ENCODE measurements around the gene TEKT3.

Gene TEKT3

DNA sequence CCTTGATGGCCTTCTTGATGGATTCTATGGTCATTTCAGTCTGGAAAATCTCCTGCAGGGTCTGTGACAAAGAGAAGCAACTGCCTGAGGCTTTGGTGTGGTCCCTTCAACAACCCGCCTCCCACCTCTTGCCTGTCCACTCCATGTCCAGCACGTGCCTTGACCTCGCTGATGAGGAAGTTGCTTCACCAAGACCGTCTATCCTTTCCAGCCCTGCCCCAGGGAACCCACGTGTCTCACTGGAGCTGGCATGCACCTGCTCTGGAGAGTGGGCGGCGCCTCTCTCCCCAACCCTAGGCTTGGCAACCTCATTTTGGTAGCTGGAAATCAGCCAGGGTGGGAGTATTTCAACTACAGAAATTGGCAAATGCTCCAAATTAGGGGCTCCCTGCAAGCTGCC is 32.6 kb downstream of the TEKT3 start:
- no peak overlapping the region for H3K27ac ChIP-seq
- TF ChIP-seq, protein P1, sequence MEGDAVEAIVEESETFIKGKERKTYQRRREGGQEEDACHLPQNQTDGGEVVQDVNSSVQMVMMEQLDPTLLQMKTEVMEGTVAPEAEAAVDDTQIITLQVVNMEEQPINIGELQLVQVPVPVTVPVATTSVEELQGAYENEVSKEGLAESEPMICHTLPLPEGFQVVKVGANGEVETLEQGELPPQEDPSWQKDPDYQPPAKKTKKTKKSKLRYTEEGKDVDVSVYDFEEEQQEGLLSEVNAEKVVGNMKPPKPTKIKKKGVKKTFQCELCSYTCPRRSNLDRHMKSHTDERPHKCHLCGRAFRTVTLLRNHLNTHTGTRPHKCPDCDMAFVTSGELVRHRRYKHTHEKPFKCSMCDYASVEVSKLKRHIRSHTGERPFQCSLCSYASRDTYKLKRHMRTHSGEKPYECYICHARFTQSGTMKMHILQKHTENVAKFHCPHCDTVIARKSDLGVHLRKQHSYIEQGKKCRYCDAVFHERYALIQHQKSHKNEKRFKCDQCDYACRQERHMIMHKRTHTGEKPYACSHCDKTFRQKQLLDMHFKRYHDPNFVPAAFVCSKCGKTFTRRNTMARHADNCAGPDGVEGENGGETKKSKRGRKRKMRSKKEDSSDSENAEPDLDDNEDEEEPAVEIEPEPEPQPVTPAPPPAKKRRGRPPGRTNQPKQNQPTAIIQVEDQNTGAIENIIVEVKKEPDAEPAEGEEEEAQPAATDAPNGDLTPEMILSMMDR (IDR thresholded peaks at IDR 0.05): no peak
- H3K79me2 ChIP-seq: no peaks in the 10 kb centered on the region
- no peak overlapping the region for H3K9ac ChIP-seq
- H3K4me2 ChIP-seq (ENCODE audit: low read length): no peak overlapping the region
- no peaks in the 10 kb centered on the region for H3K9me3 ChIP-seq (ENCODE audit: control insufficient read depth, low read length)
- no peaks in the 10 kb centered on the region for H3K36me3 ChIP-seq (ENCODE audit: control insufficient read depth, insufficient read depth, low read length)
- no peaks in the 10 kb centered on the region for H3K27me3 ChIP-seq (ENCODE audit: control insufficient read depth, insufficient read depth, low read length)
- H3K4me1 ChIP-seq: no peaks in the 10 kb centered on the region
- no peak overlapping the region for H3K4me3 ChIP-seq (ENCODE audit: low read depth, low read length)
- no peak overlapping the region for H2AFZ ChIP-seq

- TF ChIP-seq, protein P1 (IDR thresholded peaks at IDR 0.05): no peak
- Histone ChIP-seq H3K9ac (no peak overlapping the region), H3K27ac (no peak overlapping the region), H3K79me2 (no peaks in the 10 kb centered on the region), H3K9me3 (ENCODE audit: control insufficient read depth, low read length) (no peaks in the 10 kb centered on the region), H2AFZ (no peak overlapping the region), H3K4me1 (no peaks in the 10 kb centered on the region), H3K27me3 (ENCODE audit: control insufficient read depth, insufficient read depth, low read length) (no peaks in the 10 kb centered on the region), H3K4me3 (ENCODE audit: low read depth, low read length) (no peak overlapping the region), H3K4me2 (ENCODE audit: low read length) (no peak overlapping the region), H3K36me3 (ENCODE audit: control insufficient read depth, insufficient read depth, low read length) (no peaks in the 10 kb centered on the region)
These were observed 33.7 kb downstream of the TEKT3 start for GRCh38 chr17:15307710-15308111.

GRCh38 chr17:15303851-15304250 is 37.5 kb downstream of the TEKT3 start:
- no peak overlapping the region for H2AFZ ChIP-seq

DNA sequence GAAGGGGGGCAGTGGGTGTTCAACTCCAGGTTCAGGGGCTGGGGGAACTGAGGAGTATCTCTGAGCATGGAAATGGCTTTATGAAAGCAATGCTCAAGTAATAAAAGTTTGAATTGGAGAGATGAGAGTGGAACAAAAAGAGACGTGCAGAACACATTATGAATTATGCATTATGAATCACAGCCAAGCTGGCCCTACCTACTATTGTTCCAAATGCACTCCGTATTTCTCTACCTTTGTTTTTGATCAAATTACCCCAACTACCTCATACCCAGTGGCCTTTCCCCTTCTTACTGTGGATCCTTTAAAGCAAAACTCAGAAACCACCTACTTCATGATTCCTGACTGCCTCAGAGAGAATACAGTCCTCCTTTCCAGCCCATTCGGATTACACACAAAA is 38.1 kb downstream of the TEKT3 start:
- Histone ChIP-seq H3K4me2 (ENCODE audit: low read length) (no peak overlapping the region), H3K79me2 (no peaks in the 10 kb centered on the region), H3K27me3 (ENCODE audit: control insufficient read depth, insufficient read depth, low read length) (no peaks in the 10 kb centered on the region), H3K4me1 (no peaks in the 10 kb centered on the region), H3K9me3 (ENCODE audit: control insufficient read depth, low read length) (no peaks in the 10 kb centered on the region), H3K36me3 (ENCODE audit: control insufficient read depth, insufficient read depth, low read length) (no peaks in the 10 kb centered on the region), H2AFZ (no peak overlapping the region), H3K9ac (no peak overlapping the region), H3K4me3 (ENCODE audit: low read depth, low read length) (no peak overlapping the region), H3K27ac (no peak overlapping the region)
- TF ChIP-seq, protein P1 (IDR thresholded peaks at IDR 0.05): no peak

More at GRCh38 chr17:15303851-15304250, 37.5 kb downstream of the TEKT3 start:
- Histone ChIP-seq H3K9ac (no peak overlapping the region), H3K27me3 (ENCODE audit: control insufficient read depth, insufficient read depth, low read length) (no peaks in the 10 kb centered on the region), H3K4me3 (ENCODE audit: low read depth, low read length) (no peak overlapping the region), H3K27ac (no peak overlapping the region), H3K79me2 (no peaks in the 10 kb centered on the region), H3K9me3 (ENCODE audit: control insufficient read depth, low read length) (no peaks in the 10 kb centered on the region), H3K36me3 (ENCODE audit: control insufficient read depth, insufficient read depth, low read length) (no peaks in the 10 kb centered on the region), H3K4me2 (ENCODE audit: low read length) (no peak overlapping the region), H3K4me1 (no peaks in the 10 kb centered on the region)
- TF ChIP-seq, protein P1 (IDR thresholded peaks at IDR 0.05): no peak

DNA sequence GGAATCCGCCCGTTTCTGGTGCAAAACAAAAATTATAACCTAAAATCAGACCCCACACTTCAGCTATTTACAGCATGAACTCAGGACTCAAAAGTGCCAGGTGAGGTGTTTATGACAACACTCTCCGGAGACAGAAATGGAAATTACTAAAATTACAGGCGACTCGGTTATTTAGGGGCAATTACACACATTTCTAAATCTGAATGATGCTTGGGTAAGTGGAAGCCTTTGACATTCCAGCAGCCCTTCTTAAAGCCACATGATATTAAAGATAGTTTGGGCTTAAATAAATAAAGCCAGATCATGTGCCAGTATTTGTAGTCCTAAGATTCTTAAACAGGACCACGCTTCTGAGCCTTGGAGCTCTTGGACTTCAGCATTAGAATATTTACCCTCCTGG is 39.6 kb downstream of the TEKT3 start:
- no peak overlapping the region for H3K4me3 ChIP-seq (ENCODE audit: low read depth, low read length)
- TF ChIP-seq, protein P1 (IDR thresholded peaks at IDR 0.05): no peak

More for the DNA sequence above, 39.6 kb downstream of the TEKT3 start:
- H3K9me3 ChIP-seq (ENCODE audit: control insufficient read depth, low read length): no peaks in the 10 kb centered on the region
- H3K79me2 ChIP-seq: no peaks in the 10 kb centered on the region
- H3K4me1 ChIP-seq: no peaks in the 10 kb centered on the region
- H2AFZ ChIP-seq: no peak overlapping the region
- H3K27me3 ChIP-seq (ENCODE audit: control insufficient read depth, insufficient read depth, low read length): no peaks in the 10 kb centered on the region
- H3K36me3 ChIP-seq (ENCODE audit: control insufficient read depth, insufficient read depth, low read length): no peaks in the 10 kb centered on the region
- H3K27ac ChIP-seq: no peak overlapping the region
- H3K9ac ChIP-seq: no peak overlapping the region
- H3K4me2 ChIP-seq (ENCODE audit: low read length): no peak overlapping the region
